BLaER1 (cell line): ENCODE results near the gene LMTK3.
"Not testable (repeated sequence)": the region's sequence is repeated elsewhere in the genome, so short reads cannot be mapped to it uniquely, and the experiment has no call there.

Source experiments
- H3K27ac ChIP-seq: shearing (Covaris generic); formaldehyde crosslinking; 2 replicates; pipeline ENCODE4 v1.8.1; 2022
- H3K27me3 ChIP-seq: shearing (Covaris generic); formaldehyde crosslinking; 2 replicates; pipeline ENCODE4 v1.8.1; 2022
- H3K36me3 ChIP-seq: shearing (Covaris generic); formaldehyde crosslinking; 2 replicates; pipeline ENCODE4 v1.8.1; 2022
- H3K4me1 ChIP-seq: shearing (Covaris generic); formaldehyde crosslinking; 2 replicates; pipeline ENCODE4 v1.8.1; 2022
- H3K4me2 ChIP-seq: shearing (Covaris generic); formaldehyde crosslinking; 2 replicates; pipeline ENCODE4 v1.8.1; 2022
- H3K4me3 ChIP-seq: shearing (Covaris generic); formaldehyde crosslinking; 2 replicates; pipeline ENCODE4 v1.8.1; 2022
- H3K9ac ChIP-seq: shearing (Covaris generic); formaldehyde crosslinking; 2 replicates; pipeline ENCODE4 v1.8.1; 2022
- H3K9me3 ChIP-seq: shearing (Covaris generic); formaldehyde crosslinking; 2 replicates; pipeline ENCODE4 v1.8.1; 2022
- H4K20me1 ChIP-seq: shearing (Covaris generic); formaldehyde crosslinking; 2 replicates; pipeline ENCODE4 v1.8.1; 2022
- Cebpa-rat ChIP-seq: shearing (Covaris generic); IDR thresholded peaks from 2 replicates; pipeline ENCODE4 v1.8.1; 2022

Gene LMTK3

GRCh38 chr19:48496959-48497727 lies 14.5 kb downstream of the LMTK3 start:
- H3K27ac ChIP-seq, result no peak overlapping the region
- peaks cover 32% of the 10 kb centered on the region for H4K20me1 ChIP-seq
- H3K36me3 ChIP-seq, result no peaks in the 10 kb centered on the region
- peak overlapping the region; percentile 63 for H3K4me2 ChIP-seq
- no peaks in the 10 kb centered on the region for H3K9me3 ChIP-seq
- H3K4me1 ChIP-seq, result peaks cover 68% of the 10 kb centered on the region
- TF ChIP-seq Cebpa-rat, result no peak
- peaks cover 75% of the 10 kb centered on the region for H3K27me3 ChIP-seq
- H3K9ac ChIP-seq, result no peak overlapping the region
- peak overlapping the region; percentile 26 for H3K4me3 ChIP-seq

DNA sequence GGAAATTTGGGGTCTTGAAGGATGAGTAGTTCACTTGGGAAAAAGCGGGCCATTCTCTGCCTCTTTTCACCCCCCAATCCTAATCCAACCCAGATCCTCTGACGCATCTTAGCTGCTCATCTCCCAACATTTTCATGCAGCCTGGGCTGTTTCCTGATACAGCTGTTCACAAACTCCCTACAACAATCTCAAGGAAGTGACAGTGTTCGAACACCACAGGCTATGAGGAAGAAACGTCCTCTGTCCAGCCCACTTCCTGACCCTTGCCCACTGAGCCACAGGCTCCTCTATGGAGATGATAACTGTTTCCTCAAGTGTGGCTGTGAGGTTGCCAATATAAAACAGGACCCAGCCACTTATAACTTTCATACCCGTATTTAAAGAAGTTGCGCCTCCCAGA lies 16.2 kb downstream of the LMTK3 start:
- TF ChIP-seq Cebpa-rat, result no peak
- Histone ChIP-seq H4K20me1 (peaks cover 32% of the 10 kb centered on the region), H3K4me1 (peaks cover 69% of the 10 kb centered on the region), H3K27ac (no peak overlapping the region), H3K9me3 (no peaks in the 10 kb centered on the region), H3K27me3 (peaks cover 69% of the 10 kb centered on the region), H3K36me3 (no peaks in the 10 kb centered on the region), H3K4me3 (no peak overlapping the region), H3K4me2 (peak overlapping the region; percentile 49), H3K9ac (no peak overlapping the region)

DNA sequence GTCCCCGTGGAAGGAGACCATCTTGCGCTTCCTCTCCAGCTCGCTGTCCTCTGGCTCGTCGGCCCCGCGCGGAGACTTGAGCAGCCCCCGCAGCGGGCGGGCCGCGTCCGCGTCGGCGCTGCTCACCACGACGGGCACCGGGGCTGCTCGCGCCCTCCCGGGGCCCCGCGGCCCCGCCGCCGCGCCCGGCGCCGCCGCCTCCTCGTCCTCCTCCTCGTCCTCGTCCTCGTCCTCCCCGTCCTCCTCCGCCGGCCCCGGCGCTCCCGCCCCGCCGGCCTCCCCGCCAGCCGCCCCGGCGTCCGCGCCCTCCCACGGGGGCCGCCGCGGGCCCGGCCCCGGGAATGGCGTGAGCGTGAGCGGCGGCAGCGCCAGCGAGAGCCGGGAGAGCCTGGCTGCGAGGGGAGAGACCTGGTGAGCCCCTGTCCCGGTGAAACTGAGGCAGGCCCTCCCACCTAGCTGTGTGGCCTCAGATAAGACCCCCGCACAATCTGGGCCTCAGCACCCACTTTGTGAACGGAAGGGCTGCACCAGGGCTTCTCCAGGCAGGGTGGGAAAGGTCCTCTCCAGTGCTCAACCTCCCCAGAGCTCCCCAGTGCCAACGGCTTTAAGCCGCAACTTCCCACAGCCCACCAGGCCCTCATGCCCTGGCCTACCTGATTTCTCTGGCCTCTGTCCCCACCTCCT lies 17.8 kb downstream of the LMTK3 start:
- Histone ChIP-seq H3K4me3 (peak overlapping the region; percentile 72), H3K9ac (peak overlapping the region; percentile 81), H3K36me3 (no peaks in the 10 kb centered on the region), H3K27ac (peak overlapping the region; percentile 69), H3K4me2 (peak overlapping the region; percentile 97), H3K27me3 (peaks cover 54% of the 10 kb centered on the region), H3K4me1 (peaks cover 81% of the 10 kb centered on the region), H3K9me3 (no peaks in the 10 kb centered on the region), H4K20me1 (peaks cover 32% of the 10 kb centered on the region)
- no peak for TF ChIP-seq Cebpa-rat

- Histone ChIP-seq H3K4me3 (peak overlapping the region; percentile 72), H3K36me3 (no peaks in the 10 kb centered on the region), H3K27me3 (peaks cover 47% of the 10 kb centered on the region), H3K4me2 (peak overlapping the region; percentile 97), H3K9me3 (no peaks in the 10 kb centered on the region), H3K27ac (peak overlapping the region; percentile 69), H4K20me1 (peaks cover 29% of the 10 kb centered on the region), H3K4me1 (peaks cover 75% of the 10 kb centered on the region), H3K9ac (peak overlapping the region; percentile 81)
- no peak for TF ChIP-seq Cebpa-rat
Observed at GRCh38 chr19:48492925-48493717, 18.5 kb downstream of the LMTK3 start.

- peaks cover 34% of the 10 kb centered on the region for H3K27me3 ChIP-seq
- TF ChIP-seq Cebpa-rat, result no peak
- H4K20me1 ChIP-seq, result peaks cover 15% of the 10 kb centered on the region; the same call in 1 of the 2 replicates
- no peaks in the 10 kb centered on the region for H3K36me3 ChIP-seq
- no peak overlapping the region for H3K9ac ChIP-seq
- no peaks in the 10 kb centered on the region for H3K9me3 ChIP-seq
- H3K27ac ChIP-seq, result no peak overlapping the region
- no peak overlapping the region for H3K4me3 ChIP-seq
- H3K4me2 ChIP-seq, result peak overlapping the region; percentile 85
- peaks cover 62% of the 10 kb centered on the region for H3K4me1 ChIP-seq
Observed at GRCh38 chr19:48491793-48492123, 19.9 kb downstream of the LMTK3 start.

DNA sequence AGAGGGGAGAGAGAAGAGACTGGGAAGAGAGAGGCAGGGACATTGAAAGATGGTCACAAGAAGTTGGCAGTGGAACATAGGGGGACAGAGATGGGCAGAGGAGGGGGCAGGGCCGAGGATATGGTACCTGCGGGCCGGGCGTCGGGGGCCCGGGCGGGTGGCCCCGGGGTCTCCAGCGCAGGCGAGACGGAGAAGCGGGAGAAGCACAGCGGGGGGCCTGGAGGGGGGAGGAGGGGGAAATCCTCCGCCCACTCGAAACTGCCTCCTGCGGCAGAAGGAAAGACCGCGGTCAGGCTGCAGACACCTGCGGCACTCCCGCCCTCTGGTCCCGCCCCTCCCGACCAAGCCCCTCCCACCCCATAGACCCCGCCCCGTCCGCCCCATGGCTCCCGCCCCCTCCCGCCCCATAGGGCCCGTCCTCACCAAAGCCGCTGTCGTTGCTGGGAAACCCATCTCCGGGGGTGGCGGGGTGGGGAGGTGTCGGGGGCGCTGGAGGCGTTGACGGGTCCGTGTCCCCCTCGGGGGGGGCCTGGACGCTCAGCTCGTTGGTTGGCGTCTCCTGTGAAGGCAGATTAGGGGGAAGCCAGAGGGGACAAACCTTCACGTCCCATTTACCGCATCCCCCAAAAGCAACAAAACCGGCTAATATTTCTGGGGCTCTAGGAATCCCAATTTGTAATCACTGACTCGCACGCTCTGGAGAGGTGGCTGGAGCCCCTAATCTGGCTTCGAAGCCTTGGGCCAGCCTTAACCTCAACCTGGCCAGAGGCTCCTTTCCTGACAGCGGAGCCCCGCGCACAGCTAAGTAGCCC lies 20.4 kb downstream of the LMTK3 start:
- Histone ChIP-seq H3K27ac (peak overlapping the region; percentile 76), H3K4me2 (peak overlapping the region; percentile 94), H4K20me1 (peaks cover 10% of the 10 kb centered on the region; the same call in 1 of the 2 replicates), H3K9me3 (no peaks in the 10 kb centered on the region), H3K4me3 (peak overlapping the region; percentile 64), H3K36me3 (no peaks in the 10 kb centered on the region), H3K4me1 (peaks cover 59% of the 10 kb centered on the region), H3K9ac (peak overlapping the region; percentile 64), H3K27me3 (peaks cover 28% of the 10 kb centered on the region)
- no peak for TF ChIP-seq Cebpa-rat

GRCh38 chr19:48489608-48490216 lies 21.9 kb downstream of the LMTK3 start:
- Histone ChIP-seq H4K20me1 (0 out of 2 replicates have a peak, but pooled peaks cover 9% of the 10 kb centered on the region), H3K36me3 (no peaks in the 10 kb centered on the region; the same call in 1 of the 2 replicates), H3K27me3 (peaks cover 13% of the 10 kb centered on the region), H3K4me2 (peak overlapping the region; percentile 94), H3K9ac (peak overlapping the region; percentile 64; the same call in 1 of the 2 replicates), H3K27ac (peak overlapping the region; percentile 76), H3K4me3 (peak overlapping the region; percentile 64; the same call in 1 of the 2 replicates), H3K9me3 (no peaks in the 10 kb centered on the region), H3K4me1 (peaks cover 47% of the 10 kb centered on the region)
- no peak for TF ChIP-seq Cebpa-rat

DNA sequence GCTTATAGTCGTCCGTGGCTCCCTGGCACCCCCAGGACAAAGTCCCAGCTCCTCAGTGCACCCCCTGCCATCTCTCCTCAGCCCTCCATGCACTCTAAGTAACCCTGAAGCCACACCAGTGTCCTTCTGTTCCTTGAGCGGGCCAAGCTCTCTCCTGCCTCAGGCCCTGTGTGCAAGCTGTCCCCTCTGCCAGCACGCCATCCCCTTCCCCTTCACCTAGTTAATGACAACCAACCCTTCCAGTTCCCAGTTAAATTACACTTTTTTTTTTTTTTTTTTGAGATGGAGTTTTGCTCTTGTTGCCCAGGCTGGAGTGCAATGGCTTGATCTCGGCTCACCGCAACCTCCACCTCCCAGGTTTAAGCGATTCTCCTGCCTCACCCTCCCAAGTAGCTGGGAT lies 23.2 kb downstream of the LMTK3 start:
- H3K4me1 ChIP-seq, result peaks cover 39% of the 10 kb centered on the region
- H3K9ac ChIP-seq, H3K27ac ChIP-seq, H3K4me3 ChIP-seq, H3K27me3 ChIP-seq, H3K9me3 ChIP-seq, H4K20me1 ChIP-seq, H3K4me2 ChIP-seq, H3K36me3 ChIP-seq: not testable (repeated sequence)

GRCh38 chr19:48487948-48488347 lies 23.7 kb downstream of the LMTK3 start:
- H3K9me3 ChIP-seq, result no peaks in the 10 kb centered on the region
- H3K36me3 ChIP-seq, result no peaks in the 10 kb centered on the region; the same call in 1 of the 2 replicates
- H3K4me2 ChIP-seq, result no peak overlapping the region
- H3K4me3 ChIP-seq, result no peak overlapping the region
- 0 out of 2 replicates have a peak overlapping the region, but pooled peaks have one; percentile 4 for H3K9ac ChIP-seq
- no peaks in the 10 kb centered on the region for H3K27me3 ChIP-seq
- H3K27ac ChIP-seq, result no peak overlapping the region
- H4K20me1 ChIP-seq, result no peaks in the 10 kb centered on the region
- H3K4me1 ChIP-seq, result peaks cover 43% of the 10 kb centered on the region
- no peak for TF ChIP-seq Cebpa-rat
